Right lobe of liver (tissue), 4 donors: ENCODE data around the gene EPN3.

ENCODE experiments used
- CTCF ChIP-seq, 4 donors: fragments of 200-600 bp in 3 of 4; fragments of 450-650 bp in 1 of 4; IDR thresholded peaks; one replicate each; pipeline versions ENCODE4 v1.5.1 to v1.8.0; 2016 to 2022; ENCODE audit warnings: antibody characterized with exemption in 4 of 4, mild to moderate bottlenecking in 2 of 4
- POLR2A ChIP-seq: fragments of 450-650 bp; IDR thresholded peaks from one replicate; pipeline ENCODE4 v1.6.1; 2017; ENCODE audit warnings: antibody characterized with exemption, mild to moderate bottlenecking
- donor health status: DM: no; HTN: no; CAD: no.
- donor health status: DM: no; HTN: no; CAD: no.
- donor health status: DM: no; HTN: yes; CAD: no.

GRCh38 chr17:50558091-50558490, 25.6 kb downstream of the EPN3 start:
- TF ChIP-seq POLR2A, result no peak
- TF ChIP-seq CTCF (IDR thresholded peaks at IDR 0.05), result no peak
